Stimulated activated naive CD4-positive, alpha-beta T cell treated with Interleukin-2 at 50 U/mL for 16 hours (primary cell): ENCODE data around the gene EVPL.
"Not testable (repeated sequence)": the region's sequence is repeated elsewhere in the genome, so short reads cannot be mapped to it uniquely, and the experiment has no call there.

Experiments
- DNase-seq: peaks from one replicate; lab custom pipeline; 2025; lab: John Stamatoyannopoulos, UW

EVPL gene

DNA sequence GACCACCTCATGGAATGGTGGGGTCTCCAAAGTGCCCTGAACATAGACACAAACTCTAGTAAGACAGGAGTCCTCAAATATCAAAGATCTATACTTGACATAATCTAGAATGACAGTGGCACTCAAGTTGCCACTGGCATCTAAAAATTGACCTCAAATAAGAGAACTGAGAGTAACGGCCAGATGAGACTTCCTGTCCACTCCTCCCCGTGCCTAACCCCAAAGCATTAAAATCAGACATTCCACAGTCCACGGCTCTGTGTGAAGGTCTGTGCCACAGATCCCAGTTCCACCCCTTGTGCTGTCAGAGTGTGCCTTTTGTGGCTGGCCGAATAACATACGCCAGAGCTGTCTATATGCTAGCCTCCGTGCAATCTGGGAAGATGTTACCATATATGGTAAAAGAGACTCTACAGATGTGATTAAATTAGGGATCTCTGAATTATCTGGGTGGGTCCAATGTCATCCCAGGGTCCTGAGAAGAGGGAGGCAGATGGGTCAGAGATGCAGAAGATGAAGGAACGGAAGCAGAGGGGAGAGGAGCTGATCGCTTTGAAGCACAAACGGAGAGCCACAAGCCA is 21.0 kb upstream of the EVPL start:
- DNase-seq = no peak

DNA sequence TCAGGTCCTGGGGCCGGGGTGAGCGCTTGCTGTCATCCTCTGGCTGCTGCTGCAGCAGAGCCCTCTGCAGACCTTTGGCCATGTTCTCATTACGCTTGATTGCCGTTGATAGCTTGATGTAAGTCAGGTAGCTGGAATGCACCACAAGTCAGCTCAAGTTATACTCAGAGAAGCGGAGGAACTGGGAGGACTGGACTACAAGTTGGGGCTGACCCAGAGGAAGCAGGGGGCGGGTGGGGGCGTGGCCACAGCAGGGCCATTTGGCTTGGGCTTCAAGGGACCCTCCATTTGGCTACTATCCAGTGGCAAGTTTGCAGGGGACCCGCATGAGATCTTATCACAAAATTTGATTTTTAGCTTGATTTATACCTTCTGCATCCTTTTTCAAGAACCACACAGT is 19.0 kb upstream of the EVPL start:
- no peak for DNase-seq

DNA sequence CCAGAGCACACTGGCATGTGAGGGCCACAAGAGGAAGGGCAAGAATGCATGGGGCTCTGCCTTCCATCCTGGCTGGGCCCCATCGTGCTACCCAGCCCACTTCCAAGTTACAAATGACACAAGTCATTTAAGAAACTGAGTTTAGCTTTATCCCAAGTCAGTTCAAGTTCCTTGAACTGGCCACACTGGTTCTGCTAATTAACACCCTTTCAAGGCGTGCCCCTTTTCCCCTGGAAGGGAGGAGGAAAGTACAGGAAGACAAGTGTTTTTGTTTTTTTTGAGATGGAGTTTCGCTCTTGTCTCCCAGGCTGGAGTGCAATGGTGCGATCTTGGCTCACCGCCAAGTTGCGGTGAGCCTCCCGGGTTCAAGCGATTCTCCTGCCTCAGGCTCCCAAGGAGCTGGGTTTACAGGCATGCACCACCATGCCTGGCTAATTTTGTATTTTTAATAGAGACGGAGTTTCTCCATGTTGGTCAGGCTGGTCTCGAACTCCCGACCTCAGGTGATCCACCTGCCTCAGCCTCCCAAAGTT is 17.4 kb upstream of the EVPL start:
- DNase-seq = not testable (repeated sequence)

DNA sequence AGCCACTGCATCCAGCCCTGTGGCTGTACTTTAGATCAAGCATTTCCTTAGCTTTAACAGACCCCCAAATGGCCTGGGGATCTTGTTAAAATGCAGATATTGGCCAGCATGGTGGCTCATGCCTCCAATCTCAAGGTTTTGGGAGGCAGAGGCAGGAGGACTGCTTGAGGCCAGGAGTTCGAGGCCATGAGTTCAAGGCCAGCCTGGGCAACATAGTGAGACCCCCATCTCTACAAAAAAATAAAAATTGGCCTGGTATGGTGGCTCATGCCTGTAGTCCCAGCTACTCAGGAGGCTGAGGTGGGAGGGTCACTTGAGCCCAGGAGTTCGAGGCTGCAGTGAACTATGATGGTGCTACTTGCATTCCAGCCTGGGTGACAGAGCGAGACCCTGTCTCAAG is 15.8 kb upstream of the EVPL start:
- not testable (repeated sequence) for DNase-seq

DNA sequence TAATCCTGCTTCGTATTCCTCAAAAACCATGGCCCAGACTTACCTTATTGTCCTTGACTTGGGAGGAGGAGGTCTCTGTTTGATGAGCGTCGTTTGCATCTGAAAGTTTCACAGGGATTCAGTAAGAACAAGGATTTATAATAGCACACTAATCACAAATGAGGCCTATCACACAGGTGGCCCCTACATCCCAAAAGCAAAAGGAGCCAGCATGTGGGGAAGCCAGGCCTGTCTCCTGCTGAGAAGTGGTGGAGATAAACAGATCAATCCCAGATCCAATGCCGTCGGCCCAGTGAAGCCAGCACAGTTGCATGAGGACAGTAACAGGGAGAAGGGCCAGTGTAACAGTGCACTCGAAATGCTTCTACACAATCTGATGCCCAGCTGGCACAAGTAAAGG is 13.3 kb upstream of the EVPL start:
- no peak for DNase-seq

DNA sequence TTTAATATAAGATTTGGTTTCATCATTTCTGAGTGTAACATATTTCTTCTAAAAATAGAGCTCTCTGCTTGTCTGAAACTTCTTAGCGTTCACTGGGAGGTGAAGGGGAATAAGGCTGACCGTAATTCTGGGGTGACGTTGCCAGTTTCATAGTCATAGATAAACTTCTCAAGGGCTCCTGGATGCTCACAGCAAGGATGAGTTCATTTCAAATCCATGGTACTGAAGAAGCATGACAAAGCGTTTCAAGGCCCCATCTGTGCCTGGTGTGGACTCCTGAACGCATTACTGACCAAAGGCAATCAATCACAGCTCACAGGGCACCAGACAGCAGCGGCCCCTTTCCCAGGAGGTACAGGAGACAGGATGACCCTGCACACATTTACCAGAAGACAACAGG is 12.0 kb upstream of the EVPL start:
- no peak for DNase-seq

DNA sequence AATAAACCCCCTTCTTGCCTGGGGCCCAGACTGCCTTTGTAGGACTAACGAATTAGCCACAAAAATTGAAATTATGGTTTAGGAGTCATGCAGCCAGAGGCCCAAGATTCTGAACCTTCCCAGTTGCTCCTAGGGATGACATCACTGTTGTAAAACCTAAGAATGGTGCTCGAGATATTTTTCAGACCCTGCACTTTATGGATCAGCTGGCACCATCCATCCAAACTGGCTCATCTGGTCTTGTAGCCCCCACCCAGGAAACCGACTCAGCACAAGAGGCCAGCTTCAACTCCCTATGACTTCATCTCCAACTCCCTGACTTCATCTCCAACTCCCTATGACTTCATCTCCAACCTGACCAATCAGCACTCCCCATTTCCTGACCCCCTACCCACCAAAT is 10.9 kb upstream of the EVPL start:
- no peak for DNase-seq

DNA sequence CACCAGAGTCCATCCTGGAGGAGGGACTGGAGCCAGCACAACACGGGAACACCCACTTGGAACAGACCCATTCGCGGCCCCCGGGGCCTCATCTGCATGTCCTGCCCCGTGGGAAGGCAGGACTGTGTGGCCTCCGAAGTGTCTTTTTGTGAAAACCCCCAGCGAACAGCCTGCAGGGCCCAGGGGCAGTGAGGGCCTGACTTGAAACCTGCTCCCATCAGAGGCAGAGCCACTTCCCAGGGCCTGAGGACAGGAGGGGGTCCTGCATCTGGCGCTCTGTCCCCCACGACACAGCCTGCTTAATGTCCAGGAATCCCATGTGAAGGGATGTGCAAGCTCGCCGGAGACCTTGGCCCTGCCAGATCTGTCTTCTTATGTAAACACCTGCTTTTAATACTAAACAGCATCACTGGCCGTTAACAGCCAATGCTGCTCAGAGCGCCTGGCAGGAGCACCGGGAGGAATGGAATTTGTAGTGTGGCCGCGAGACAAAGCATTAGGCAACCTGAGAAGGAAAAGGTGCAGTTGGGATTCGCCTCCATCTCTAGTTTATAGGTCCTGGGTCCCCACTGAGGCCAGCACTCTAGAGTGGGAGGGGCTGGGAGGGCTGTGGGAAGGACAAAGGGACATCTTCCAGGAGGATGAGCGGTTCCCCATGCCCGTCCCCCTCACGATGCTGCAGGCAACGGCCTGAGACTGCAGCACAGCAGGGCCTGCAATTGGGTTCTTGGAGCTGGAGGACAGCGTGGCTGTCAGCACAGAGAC is 9.6 kb upstream of the EVPL start:
- DNase-seq = no peak

DNA sequence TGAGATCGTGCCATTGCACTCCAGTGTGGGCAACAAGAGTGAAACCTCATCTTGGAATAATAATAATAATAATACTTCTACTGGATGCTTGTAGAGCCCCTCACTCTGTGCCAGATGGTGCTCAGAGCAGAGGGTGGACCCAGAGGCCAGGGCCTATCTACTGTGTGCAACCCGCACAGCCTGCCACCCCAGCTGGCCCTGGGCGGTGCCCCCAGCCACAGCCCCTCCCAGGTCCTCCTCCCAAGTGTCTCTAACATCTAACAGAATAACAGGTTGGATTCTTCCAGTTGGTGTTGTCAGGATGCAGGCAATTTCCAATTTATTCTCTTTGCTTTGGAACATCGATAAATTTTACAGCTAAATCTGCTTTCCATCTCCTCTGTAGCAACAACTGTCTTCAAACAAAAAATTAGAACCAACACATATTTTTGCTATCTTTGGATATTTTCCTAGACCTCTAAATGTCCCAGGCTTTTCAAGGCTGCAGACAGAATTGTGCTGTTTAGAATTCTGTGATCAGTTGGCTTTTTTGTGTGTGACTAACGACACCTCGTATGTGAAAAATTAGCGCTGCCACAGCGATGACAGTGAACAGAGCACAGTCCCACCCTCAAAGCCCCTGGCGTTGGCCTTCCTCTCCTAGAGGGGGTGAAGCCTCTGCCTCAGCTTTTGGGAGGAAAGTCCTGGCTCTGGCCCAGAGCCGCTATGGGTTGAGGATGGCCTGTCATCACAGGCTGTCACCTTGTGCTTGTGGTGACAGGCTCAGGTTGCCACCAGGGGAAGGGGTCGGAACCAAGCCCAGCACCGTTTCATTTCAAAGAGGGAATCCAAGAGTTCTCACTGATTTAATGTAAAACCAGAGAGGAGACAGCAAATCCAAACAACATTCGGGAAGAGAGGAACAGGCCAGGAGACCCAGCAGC is 7.6 kb upstream of the EVPL start:
- no peak for DNase-seq

DNA sequence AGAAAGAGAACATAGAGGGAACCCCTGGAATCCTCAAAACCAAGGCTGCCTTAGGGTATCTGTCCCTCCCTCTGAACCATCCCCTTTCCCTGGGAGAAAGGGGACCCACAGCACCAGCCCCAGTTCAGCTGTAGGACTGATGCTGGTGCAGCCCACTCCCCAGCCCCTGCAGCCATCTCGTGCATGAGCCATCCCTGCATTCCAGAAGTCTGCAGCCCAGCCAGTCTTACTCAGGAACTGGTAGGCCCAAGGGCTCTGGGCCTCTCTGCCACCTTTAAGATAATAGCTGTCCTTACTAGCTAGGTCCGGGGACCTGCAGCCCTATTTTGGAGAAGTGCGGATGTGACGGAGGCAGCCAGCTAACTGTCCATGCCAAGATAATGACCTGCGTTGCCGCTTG is 6.0 kb upstream of the EVPL start:
- no peak for DNase-seq

DNA sequence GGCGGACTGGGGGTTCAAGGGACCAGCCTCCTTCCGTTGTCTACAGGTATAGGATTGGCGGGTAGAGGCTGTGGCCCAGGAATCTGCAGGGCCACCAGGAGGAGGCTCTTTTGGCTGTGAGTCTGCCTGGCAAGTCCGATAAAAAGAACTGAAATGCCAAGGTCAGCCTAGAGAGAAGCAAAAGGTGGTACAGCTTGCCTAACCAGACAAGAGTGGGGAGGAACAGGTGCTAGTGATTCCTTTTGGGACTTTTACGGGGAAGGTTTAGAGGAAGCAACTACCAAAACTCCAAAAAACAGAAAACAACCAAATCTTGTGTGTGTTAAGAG is 5.6 kb upstream of the EVPL start:
- no peak for DNase-seq

DNA sequence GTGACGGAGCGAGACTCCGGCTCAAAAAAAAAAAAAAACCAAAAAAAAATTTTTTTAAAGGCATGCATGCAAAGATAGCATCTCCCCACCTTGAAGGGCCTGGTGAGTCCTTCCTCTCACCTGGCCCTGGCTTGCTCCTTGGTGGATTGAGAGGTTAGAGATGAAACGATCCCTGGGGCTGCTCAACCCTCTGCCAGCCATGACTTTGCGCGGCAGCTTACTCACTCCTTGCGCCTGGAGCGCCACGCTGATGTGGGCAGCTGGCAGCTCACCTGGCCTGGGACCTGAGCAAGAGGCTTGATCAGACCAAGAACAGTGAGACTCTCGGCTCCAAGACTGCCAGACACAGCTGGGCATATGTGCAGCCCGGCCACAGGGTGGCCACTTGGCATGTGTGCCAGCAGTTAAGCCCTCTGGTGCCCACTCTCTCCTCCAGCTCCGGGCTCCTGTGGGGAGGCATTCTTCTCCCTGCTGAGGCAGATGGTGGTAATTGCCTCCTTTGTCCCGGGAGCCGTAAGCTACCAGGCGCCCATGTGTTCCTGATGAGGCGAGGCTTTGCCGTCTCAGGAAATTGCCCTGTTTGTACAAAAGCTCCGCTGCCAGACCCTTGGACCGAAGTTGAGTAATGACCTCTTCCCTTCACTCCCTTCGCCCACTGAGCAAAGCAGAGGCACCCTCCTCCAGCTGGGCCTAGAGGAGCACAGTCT is 5.1 kb upstream of the EVPL start:
- no peak for DNase-seq

DNA sequence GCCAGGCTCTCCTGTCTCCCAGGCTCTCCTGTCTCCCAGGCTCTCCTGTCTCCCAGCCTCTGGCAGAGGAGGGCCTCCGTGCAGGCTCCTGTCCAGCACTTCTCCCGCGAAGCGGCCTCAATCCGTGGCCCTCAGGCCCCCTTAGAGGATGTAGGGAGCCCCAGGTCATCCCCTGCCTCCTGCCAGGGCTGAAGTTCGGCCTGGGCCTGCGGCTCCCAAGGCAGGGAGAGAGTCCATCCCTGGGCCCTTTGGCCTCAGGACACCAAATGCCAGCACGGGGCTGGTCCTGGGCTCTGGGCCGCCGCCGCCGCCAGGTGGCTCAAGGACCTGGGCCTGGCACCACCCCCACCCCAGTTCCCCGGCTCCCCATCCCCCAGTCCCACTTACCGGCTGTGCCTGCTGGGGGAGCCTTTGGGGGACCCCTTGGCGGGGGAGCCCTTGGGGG is 370 bp downstream of the EVPL start:
- DNase-seq = no peak

DNA sequence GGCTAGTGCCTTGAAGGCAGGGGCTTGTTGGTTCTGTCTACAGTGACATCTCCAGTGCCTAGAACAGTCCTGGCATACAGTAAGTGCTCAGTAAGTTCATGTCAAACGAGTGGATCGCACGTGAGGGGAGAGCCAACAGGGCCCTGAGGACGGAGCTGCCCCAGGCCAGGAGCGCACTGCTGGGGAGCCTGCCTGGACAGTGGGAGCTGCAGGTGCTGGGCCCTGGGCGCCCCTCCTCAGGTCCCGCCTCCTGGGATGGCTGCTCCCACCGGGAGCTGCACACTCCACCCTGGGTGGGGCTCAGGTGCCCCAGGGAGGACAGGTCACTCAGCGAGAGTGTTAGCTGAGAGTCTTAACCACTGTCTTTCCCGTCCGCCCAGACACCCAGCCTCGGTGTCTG is 1.8 kb downstream of the EVPL start:
- DNase-seq = no peak

DNA sequence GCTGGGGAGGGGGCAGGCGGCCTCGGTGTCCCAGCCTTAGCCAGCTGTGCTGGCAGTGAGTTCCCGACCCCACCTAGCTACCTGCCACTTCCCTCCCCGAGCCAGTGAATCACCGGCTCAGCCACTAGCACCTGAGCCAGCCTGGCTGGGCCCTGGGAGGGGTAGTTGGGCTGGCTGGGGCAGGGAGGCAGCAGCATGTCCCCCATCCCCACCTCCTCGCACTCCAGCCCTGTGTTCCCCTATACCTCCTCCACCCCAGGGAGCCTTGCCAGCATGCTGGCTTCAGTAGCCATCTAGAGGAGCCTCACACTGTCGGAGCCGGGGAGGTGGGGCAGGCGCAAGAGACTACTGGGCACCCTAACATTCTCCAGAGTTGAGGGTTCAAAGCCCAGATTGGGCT is 2.8 kb downstream of the EVPL start:
- DNase-seq = no peak

DNA sequence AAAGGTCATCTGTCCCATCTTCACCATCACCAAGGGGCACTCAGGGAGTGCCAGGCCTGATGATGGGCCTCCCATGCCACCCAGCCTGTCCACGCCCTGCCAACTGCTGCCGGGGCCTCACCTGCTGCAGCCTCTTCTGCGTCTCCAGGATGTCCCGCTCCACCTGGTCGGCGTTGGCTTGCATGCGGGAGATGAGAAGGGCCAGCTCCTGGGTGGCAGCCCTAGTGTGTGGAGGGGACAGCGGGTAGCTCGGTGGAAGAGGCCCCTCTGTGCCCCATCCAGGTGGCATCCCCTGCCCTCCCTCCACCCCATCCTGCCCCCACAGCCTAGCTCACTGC is 3.2 kb downstream of the EVPL start:
- no peak for DNase-seq

DNA sequence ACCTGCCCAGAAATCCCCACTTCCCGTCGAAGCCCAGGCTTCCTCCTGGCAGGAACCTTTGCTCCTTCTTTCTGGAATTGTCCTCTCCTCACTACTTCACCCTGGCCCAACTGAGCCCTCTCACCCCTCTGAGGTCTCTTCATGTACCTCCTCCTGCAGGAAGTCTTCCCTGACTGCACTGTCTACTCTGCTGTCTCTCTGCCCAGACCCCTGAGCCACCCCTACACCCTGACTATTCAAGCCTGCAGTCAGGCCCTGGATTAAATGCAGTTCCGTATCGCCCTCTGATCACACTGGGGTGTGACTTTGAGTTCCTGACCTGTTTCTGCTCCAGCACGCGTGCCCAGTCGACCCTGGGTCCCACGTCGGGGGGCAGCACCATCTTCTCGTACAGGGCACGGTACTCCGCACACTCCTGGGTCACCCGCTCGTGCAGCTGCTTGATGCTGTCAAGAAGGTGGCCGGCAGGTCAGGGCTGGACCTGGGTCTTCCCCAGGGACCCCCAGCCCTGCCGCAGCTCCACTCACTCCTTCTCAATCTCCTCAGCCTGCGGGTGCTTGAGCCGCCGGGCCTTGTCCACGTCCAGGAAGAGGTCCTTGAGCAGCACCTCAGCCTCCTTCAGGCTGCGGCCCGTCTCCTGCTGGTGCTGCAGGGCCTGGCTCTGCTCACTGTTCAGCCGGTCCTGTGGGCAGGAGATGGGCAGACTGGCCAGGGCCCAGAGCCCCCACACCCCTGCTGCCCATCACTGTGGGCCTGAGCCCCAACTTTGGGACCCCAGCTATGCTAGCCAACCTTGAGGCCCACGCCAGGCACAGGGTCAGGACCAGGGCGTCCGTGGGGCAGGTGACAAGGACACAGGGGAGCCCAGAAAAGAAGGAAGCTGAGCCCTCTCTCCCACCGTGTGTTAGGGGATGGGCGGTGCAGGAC is 3.9 kb downstream of the EVPL start:
- no peak for DNase-seq

DNA sequence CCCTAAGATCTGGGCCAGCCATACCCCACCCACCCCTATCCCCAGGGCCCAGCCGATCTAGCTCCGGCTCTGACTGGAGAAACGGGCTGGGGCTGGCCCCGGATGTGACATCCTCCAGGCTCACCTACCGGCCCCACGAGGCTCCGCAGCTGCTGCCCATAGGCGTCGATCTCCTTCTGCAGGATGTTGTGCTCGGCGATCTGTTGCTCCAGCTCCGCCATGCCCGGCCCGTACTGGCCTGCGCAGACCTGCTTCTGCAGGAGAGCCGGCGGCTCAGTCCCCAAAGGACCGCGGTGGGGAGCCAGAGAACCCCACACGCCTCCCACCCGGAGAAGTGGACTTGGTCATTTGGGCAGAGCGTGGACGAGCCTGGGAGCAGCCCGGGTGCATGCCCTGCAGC is 4.8 kb downstream of the EVPL start:
- no peak for DNase-seq

DNA sequence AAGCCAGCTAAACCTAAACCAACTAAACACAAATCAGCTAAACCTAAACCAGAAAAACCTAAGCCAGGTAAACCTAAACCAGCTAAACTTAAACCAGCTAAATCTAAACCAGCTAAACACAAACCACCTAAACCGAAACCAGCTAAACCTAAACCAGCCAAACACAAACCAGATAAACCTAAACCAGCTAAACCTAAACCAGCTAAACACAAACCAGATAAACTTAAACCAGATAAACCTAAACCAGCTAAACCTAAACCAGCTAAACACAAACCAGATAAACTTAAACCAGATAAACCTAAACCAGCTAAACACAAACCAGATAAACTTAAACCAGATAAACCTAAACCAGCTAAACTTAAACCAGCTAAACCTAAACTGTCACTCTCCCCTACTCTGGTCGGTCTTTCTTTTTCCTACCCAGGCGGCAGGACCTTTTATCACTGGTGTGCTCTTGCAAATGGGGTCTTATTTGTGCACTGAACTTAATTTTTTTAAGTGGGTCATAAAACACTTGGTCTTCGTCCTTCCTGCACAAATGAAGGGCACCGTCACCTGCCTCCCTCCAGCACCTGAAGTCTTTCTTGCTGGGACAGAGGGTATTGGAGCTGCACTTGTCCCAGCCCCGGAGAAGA is 7.2 kb downstream of the EVPL start:
- DNase-seq = no peak

DNA sequence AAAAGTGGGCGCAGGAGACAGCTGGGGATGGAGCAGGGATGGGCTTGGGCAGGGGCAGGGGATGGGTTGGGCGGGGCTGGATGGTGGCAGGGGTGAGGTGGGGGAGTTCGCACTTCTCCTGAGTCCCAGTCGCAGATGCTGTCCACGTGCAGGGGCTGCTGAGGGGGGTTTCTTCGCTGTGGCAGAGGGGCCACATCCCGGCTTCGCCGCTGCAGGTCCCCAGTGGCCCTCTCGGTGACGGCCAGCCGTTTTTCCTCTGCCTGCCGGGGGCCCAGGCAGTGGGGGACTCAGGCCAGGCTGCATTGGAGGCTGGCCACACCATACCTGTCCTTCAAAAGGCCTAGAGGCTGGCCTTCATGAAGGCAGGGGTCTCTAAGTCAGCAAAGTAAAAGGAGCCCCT is 8.3 kb downstream of the EVPL start:
- DNase-seq = no peak

DNA sequence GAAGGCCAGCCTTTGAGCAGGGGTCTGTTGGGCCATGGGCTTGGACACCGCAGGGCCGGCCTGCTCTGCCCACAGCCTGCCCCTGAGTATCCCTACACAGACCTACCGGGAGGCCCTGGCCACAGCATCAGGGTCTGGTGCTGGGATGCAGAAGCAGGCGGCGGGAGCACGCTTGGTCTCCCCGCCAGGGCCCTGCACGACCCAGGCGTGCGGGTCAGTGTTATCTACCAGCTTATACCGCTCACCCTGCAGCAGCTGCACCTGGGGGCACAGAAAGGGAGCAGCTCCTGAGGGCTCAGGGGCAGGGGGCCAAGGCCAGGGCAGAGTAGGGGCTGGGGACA is 8.8 kb downstream of the EVPL start:
- no peak for DNase-seq
